Large intestine (tissue), 3 donors: ENCODE results near the gene CLMP. TPM values are rescaled to one million over a fixed set of nuclear protein-coding genes. Genes with fewer than 3 reads are reported as not detected.
A peak's percentile ranks its signal among the peaks of the same experiment; 100 is the strongest.
"Not testable (repeated sequence)": the region's sequence is repeated elsewhere in the genome, so short reads cannot be mapped to it uniquely, and the experiment has no call there.

Source experiments
- DNase-seq, 2 donors: peaks; one replicate each; pipeline versions ENCODE4 v3.0.0 to v3.0.0-alpha.2; 2013
- H3K27ac ChIP-seq: one replicate; pipeline ENCODE4 v1.5.1; 2013; ENCODE audit warnings: low read length
- H3K27me3 ChIP-seq: 2 replicates; pipeline ENCODE4 v1.6.1; 2013; ENCODE audit warnings: low read length; ENCODE audit not compliant: control insufficient read depth, insufficient read depth
- H3K36me3 ChIP-seq: 2 replicates; pipeline ENCODE4 v1.6.1; 2013; ENCODE audit warnings: low read length; ENCODE audit not compliant: control insufficient read depth, insufficient read depth
- H3K4me1 ChIP-seq: one replicate; pipeline ENCODE4 v1.6.1; 2013; ENCODE audit warnings: low read length; ENCODE audit not compliant: control insufficient read depth, insufficient read depth
- H3K4me3 ChIP-seq: one replicate; pipeline ENCODE4 v1.5.1; 2013; ENCODE audit warnings: low read length
- H3K9me3 ChIP-seq: one replicate; pipeline ENCODE4 v1.6.1; 2013; ENCODE audit warnings: mild to moderate bottlenecking, low read depth, low read length, moderate library complexity; ENCODE audit not compliant: control insufficient read depth
- WGBS: methylation state at CpG from one replicate; pipeline ENCODE4 v1.1.5; 2013; ENCODE audit warnings: low lambda C conversion rate; ENCODE audit not compliant: insufficient coverage; 5-methylcytosine and 5-hydroxymethylcytosine counted together
- polyA plus RNA-seq: library from polyadenylated mRNA; unstranded; fragments of 120-200 nt; gene quantifications from one replicate; pipeline ENCODE4 v1.2.1, GENCODE V29; 2013

CLMP gene
- polyA plus RNA-seq, 1 donor, result 17.5 TPM

- no peak overlapping the region for H3K27ac ChIP-seq
- H3K9me3 ChIP-seq, result no peaks in the 10 kb centered on the region
- H3K36me3 ChIP-seq, result no peaks in the 10 kb centered on the region
- no peaks in the 10 kb centered on the region for H3K4me1 ChIP-seq
- no peak overlapping the region for H3K4me3 ChIP-seq
- no peak for DNase-seq
- no peaks in the 10 kb centered on the region for H3K27me3 ChIP-seq
- WGBS, result no CpG with 5 or more reads among the region's 4 CpGs
Measured at GRCh38 chr11:123139206-123139605, 55.8 kb downstream of the CLMP start.

GRCh38 chr11:123137431-123138224 lies 57.4 kb downstream of the CLMP start:
- peak; percentile 21 to 34 for DNase-seq
- no peak overlapping the region for H3K4me3 ChIP-seq
- no CpG with 5 or more reads among the region's 24 CpGs for WGBS
- H3K9me3 ChIP-seq, result no peaks in the 10 kb centered on the region
- H3K27ac ChIP-seq, result peak overlapping the region; percentile 24
- no peaks in the 10 kb centered on the region for H3K27me3 ChIP-seq
- H3K36me3 ChIP-seq, result no peaks in the 10 kb centered on the region
- H3K4me1 ChIP-seq, result no peaks in the 10 kb centered on the region

- no peaks in the 10 kb centered on the region for H3K9me3 ChIP-seq
- H3K27me3 ChIP-seq, result no peaks in the 10 kb centered on the region
- H3K4me3 ChIP-seq, result no peak overlapping the region
- no peaks in the 10 kb centered on the region for H3K36me3 ChIP-seq
- no peak for DNase-seq
- no peak overlapping the region for H3K27ac ChIP-seq
- WGBS, result 98% methylated on average over 5 of the region's 18 CpGs
- no peaks in the 10 kb centered on the region for H3K4me1 ChIP-seq
Measured at GRCh38 chr11:123135863-123136446, 59.1 kb downstream of the CLMP start.

GRCh38 chr11:123132881-123133280 lies 62.2 kb downstream of the CLMP start:
- Histone ChIP-seq H3K36me3 (no peaks in the 10 kb centered on the region), H3K27ac (no peak overlapping the region), H3K27me3 (no peaks in the 10 kb centered on the region), H3K4me3 (no peak overlapping the region), H3K9me3 (no peaks in the 10 kb centered on the region), H3K4me1 (no peaks in the 10 kb centered on the region)
- no peak for DNase-seq
- 100% methylated on average over 2 of the region's 6 CpGs for WGBS

- WGBS, result 100% methylated on average over 2 of the region's 8 CpGs
- not testable (repeated sequence) for H3K36me3 ChIP-seq, DNase-seq, H3K27ac ChIP-seq, H3K4me1 ChIP-seq, H3K9me3 ChIP-seq, H3K4me3 ChIP-seq, H3K27me3 ChIP-seq
Measured at GRCh38 chr11:123132034-123132766, 62.8 kb downstream of the CLMP start.

- no peaks in the 10 kb centered on the region for H3K36me3 ChIP-seq
- no peak for DNase-seq
- whole genome bisulfite sequencing, result no CpG with 5 or more reads among the region's 3 CpGs
- H3K4me3 ChIP-seq, result no peak overlapping the region
- no peak overlapping the region for H3K27ac ChIP-seq
- H3K4me1 ChIP-seq, result no peaks in the 10 kb centered on the region
- no peaks in the 10 kb centered on the region for H3K9me3 ChIP-seq
- H3K27me3 ChIP-seq, result no peaks in the 10 kb centered on the region
Measured at GRCh38 chr11:123129920-123130319, 65.1 kb downstream of the CLMP start.

- no peak for DNase-seq
- Histone ChIP-seq H3K4me1 (peaks cover 4% of the 10 kb centered on the region), H3K9me3 (no peaks in the 10 kb centered on the region), H3K36me3 (no peaks in the 10 kb centered on the region), H3K4me3 (no peak overlapping the region), H3K27ac (no peak overlapping the region), H3K27me3 (no peaks in the 10 kb centered on the region)
- WGBS, result 100% methylated on average over 1 of the region's 3 CpGs
Measured at GRCh38 chr11:123125169-123125568, 69.9 kb downstream of the CLMP start.

GRCh38 chr11:123122852-123123251 lies 72.2 kb downstream of the CLMP start:
- DNase-seq, result no peak
- peaks cover 4% of the 10 kb centered on the region for H3K4me1 ChIP-seq
- WGBS, result 75% methylated on average over 3 of the region's 7 CpGs
- no peak overlapping the region for H3K4me3 ChIP-seq
- H3K9me3 ChIP-seq, result no peaks in the 10 kb centered on the region
- H3K27ac ChIP-seq, result no peak overlapping the region
- H3K36me3 ChIP-seq, result no peaks in the 10 kb centered on the region
- no peaks in the 10 kb centered on the region for H3K27me3 ChIP-seq

- Histone ChIP-seq H3K27me3 (no peaks in the 10 kb centered on the region), H3K36me3 (no peaks in the 10 kb centered on the region), H3K4me1 (peaks cover 4% of the 10 kb centered on the region), H3K27ac (no peak overlapping the region), H3K9me3 (no peaks in the 10 kb centered on the region), H3K4me3 (no peak overlapping the region)
- no CpG with 5 or more reads among the region's 8 CpGs for WGBS
- peak; percentile 40 to 77 for DNase-seq
Measured at GRCh38 chr11:123122341-123122740, 72.7 kb downstream of the CLMP start.

- no peaks in the 10 kb centered on the region for H3K36me3 ChIP-seq
- H3K9me3 ChIP-seq, result peaks cover 6% of the 10 kb centered on the region
- DNase-seq, result no peak
- no peaks in the 10 kb centered on the region for H3K27me3 ChIP-seq
- WGBS, result 100% methylated on average over 1 of the region's 2 CpGs
- H3K27ac ChIP-seq, result no peak overlapping the region
- H3K4me3 ChIP-seq, result no peak overlapping the region
- H3K4me1 ChIP-seq, result no peaks in the 10 kb centered on the region
Measured at GRCh38 chr11:123116486-123116885, 78.6 kb downstream of the CLMP start.
